ENCODE measurements around the gene FAM50B.

FAM50B gene

DNA sequence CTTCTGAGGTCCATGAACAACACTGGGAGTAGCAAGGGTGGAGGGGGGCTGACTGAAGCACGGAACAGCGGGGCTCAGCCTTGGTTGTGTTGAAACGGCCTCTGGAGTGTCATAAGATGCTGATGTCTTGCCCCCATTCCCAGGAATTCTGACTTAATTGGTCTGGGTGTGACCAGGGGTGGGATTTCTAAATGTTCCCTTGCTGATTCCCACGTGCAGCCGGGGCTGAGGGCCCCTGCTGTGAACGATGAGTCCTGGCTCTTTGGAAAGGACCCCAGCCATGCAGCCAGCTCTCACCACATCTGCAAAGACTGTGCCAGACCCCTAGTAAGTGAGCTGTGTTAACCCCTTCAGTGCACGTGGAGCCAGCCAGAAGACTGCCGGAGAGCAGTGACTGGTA, 28.6 kb upstream of the FAM50B start:
- no peak for DNase-seq (ENCODE audit: low read depth, low spot score)

DNA sequence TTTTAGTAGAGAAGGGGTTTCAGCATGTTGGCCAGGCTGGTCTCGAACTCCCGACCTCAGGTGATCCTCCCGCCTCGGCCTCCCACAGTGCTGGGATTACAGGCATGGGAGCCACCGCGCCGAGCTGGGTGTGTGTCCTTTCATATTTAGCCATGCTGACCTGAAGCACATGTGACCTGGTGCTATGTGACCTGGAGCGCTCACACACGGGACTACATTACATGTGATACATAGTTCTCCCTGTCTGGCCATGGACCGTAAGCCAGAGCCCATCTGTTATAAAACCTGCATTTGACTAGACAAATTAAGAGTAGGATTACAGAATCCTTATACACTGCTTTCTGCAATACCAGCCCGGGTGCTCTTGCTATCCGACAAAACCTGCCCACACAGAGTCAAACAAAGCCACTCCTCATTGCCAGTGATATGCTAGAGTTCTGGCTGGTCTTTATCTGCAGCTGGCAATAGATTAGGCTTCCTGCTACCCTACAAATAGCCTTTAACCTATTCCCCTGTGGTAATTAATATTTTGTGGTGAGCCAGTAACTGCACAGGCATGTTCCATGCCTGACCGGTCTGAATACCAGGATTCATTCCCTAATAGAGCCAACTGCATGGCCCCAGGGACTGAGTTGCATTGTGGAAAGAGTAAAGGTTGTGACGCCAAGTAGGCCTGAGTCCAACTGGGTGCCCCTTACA, 26.3 kb upstream of the FAM50B start:
- no peak for DNase-seq (ENCODE audit: low read depth, low spot score)

DNA sequence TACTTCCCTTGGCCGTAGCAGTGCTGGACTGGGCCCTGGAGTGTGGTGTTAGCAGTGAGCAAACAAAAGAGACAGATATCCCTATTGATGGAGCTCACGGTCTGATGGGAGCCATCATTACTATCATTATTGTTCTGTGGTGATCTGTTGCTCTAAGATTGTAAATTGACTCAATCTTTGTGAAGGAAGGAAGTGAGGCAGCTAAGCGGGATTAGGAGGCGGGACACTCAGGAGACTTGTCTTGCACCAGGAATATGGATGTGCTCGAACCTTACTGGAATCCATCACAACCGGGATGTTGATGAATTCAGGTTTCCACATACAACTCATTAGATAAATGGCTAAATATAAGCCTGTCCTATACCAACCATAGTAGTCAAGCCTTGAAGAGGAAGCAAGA, 25.5 kb upstream of the FAM50B start:
- no peak for DNase-seq (ENCODE audit: low read depth, low spot score)

DNA sequence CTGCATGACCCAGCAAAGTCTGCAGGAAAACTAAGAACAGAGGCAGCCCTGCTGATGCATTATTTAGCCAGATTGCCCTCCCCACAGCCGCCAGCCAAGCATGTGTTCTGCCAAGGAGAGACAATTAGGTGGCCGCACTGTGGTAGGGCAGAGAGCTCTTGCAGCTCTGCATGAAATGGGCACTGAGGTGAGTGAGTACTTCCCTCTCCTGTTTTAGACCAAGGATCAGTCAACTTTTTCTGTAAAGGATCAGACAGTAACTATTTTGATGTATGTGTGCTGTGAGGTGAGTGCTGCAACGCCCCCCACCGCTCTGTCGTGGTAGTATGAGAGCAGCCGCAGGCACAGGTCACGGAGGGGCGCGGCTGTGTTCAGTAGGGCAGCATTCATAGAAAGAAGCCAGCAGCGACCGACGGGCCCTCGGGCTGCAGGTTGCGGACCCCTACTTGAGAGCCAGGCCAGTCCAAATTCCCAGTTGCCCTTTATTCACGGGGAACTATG, 23.8 kb upstream of the FAM50B start:
- no peak for DNase-seq (ENCODE audit: low read depth, low spot score)

DNA sequence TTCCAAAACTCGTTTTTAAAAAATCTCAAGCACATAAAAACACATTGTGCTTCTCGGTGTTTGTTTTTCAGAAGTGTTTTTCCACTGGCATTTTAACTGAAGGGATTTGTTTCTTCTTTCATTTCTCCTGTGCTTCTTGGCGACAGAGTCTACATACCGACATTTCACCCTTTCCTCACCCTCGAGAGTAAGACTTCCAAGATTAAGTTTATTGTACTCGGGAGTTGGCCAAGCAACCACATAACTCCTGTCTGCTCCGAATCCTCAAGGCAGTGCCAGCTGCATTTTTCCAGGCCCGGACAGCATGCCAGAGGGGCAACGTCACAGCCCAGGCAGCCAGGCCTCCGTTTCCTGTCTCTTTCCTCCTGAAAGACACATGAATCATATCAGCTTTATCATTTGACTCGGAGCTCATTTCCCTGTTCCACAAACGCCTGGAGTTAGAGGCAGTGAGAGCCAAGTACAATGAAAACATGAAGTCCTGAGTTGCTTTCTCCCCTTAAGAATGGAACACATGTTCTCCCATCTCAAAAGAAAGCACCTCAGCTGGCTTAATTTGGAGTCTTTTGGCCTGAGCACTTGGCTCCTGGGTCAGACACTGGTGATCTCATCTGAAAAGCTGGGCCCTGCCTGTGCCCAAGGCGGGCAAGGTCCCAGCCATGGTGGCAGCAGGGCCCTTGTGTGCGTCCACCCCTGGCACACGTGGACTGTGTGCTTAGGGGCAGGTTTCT, 23.2 kb upstream of the FAM50B start:
- no peak for DNase-seq (ENCODE audit: low read depth, low spot score)

DNA sequence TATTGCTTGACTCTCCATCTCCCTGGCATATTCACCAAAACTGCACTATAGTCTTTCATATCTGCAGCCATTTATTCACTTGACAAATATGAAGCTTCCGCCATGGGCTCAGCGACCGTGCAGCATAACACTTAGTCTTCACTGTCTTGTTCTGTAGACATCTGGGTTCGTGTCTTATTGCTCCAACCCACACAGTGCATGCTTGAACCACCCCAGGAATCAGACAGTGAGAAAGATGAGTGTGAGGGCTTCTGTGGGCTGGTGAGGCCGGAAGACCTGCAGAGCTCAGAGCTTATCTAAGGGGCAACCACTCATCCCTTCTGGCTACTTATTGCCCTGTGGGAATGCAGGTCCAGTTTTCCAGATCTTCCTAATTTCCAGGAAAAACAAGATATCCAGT, 19.9 kb upstream of the FAM50B start:
- DNase-seq (ENCODE audit: low read depth, low spot score), result no peak

DNA sequence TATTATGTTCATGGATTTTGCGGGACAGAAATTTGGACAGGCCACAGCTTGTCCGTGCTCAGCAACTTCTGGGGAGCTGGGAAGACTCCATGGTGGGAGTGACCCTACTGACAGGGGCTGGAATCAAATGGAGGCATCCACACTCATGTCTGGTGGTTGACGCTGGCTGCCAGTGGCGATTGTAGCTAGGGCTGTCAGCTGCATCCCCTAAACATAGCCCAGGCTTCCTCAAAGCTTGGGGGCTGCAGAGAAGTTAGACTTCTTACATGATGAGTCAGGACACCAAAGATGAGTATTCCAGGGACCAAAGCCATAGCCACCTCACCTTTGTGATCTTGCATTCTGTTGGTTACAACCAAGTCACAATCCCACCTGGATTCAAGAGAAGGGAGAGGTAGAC, 18.4 kb upstream of the FAM50B start:
- no peak for DNase-seq (ENCODE audit: low read depth, low spot score)

DNA sequence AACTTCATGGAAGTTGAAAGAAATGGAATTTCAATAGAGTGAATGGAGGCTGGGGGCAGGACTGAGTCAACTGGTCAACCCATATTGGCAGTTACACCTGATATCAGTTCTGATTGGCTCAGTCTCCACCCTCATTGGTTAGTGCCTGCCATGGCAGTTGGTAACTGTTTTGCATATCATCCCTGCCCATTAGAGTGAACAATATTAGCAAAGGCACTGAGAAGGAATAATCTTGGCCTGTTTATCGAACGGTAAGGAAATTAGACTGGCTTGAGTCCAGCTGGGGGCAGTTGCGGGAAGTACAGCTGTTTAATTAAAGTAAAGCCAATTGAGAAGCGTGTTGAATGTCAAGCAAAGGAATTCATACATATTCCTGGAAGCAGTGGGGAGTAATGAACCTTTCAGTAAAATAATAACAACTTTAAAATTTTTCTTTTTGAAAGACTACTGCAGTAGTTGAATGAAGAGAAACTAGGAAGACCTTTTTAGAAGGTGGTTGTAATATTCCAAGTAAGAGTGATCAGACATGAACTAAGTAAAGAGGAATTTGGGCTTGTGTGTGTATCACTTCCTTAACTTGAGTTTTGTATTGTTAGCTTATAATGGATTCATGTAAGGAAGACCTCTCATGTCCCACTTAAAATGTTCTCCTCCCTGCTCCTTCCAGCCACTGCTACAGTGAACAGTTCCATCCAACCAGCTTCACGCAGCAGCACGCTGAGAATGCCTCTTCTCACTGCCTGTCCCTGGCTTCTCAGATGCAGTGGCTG, 17.2 kb upstream of the FAM50B start:
- no peak for DNase-seq (ENCODE audit: low read depth, low spot score)

DNA sequence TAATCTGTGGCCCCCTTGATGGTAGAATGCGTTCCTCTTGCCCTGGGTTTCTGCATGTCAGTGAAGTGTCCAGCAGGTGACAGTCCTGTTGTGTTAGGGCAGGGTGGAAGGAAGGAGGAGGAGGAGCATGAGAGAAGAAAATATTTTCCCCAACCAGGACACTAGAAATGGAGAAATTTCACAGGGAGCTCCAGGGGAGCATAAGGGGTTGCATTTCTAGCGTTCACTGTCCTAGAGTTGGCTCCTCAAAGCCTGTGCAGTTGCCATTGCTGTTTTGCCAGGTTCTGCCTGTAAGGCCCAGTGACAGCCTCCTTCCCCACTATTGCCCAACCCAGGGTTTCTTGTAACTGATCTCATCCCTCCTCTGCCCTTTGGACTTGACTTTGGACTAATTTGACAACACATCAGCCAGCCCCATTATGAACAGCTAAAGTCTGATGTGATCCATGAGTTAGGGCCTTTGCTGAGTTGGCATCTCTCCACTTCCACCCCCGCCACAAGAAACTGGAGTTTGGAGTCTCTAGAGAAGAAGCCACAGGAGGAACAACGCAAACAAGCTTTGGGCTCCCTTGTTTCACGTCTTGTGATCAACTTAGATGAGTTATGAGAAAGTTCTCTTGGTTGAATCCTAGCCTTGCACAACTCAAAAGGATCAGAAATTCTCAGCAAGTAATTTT, 14.0 kb upstream of the FAM50B start:
- DNase-seq (ENCODE audit: low read depth, low spot score), result no peak

DNA sequence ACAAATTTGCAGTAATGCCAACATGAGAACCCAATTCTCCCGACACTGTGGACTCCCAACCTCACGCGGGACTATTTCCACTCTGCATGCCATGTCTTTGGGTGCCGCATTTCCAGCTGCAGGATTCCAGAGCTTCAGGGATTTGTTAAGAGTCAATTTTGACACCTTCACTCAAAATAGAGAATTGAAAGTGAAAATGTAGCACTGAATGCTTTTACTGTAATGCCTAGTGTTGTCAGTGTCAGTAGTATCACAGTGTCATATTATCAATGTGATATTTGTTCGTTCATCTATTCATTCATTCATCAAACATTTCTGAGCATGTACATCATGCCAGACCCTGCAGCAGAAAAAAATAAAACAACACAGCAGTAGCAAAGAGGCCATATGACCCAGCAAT, 13.4 kb upstream of the FAM50B start:
- no peak for DNase-seq (ENCODE audit: low read depth, low spot score)

DNA sequence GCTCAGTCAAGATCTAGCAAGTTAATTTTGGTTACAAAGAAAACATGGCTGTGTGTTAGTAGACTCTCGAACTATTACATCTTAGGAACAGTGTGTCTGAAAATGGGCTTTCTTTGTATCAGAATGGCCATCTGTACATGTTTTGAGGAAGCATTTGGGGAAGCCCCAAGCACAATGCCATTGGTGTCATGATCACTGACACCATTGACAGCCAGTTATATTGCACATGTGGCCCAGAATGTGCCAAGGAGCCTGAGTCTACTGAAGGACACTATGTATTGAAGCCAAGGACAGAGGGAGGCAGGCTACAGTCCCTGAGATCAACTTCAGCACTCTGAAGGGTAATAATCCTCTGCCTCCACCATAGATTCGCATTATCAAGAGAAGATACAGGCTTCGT, 12.6 kb upstream of the FAM50B start:
- DNase-seq (ENCODE audit: low read depth, low spot score), result no peak

DNA sequence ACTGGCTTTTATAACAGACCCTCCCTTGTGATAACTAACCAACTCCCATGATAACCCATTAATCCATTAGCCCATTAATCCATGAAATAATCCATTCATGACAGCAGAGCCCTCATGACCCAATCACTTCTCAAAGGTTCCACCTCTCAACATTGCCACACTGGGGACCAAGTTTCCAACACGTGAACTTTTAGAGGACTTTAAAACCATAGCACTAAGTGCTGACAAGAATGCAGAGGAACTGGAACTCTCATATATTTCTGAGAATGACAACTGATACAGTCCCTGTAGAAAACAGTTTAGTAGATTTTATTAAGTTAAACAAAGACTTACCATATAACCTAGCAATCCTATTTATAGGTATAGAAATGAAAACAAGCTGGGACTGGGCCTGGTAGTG, 11.4 kb upstream of the FAM50B start:
- DNase-seq (ENCODE audit: low read depth, low spot score), result no peak

DNA sequence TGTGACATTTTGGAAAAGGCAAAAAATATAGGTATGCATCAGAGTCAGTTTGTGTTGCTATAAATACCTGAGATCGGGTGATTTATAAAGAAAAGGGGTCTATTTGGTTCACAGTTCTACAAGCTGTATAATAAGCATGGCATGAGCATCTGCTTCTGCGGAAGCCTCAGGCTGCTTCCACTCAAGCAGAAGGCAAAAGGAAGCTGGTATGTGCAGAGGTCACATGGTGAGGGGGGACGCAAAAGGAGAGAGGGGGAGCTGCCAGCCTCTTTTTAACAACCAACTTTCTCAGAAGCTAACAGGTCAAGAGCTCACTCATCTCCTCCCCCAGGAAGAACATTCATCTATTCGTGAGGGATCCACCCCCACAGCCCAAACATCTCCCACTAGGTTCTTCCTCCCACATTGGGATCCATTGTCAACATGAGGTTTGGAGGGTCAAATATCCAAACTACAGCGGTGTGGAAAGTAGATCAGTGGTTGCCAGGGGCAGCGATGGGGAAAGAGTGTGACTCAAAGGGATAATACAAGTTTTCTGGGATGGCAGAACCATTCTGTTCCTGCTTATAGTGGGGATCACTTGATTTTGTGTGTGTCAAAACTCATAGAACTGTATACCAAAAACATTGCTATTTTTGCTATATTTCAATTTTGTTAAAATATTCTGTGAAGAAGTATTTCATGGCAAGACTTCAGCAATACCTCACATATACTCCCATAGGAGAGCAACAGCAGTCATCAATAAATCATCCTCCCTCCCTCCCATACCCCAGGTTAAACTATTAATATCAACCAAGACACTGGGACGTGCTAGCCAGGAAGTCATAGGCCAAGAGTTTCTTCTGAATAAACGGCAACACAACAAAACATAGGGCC, 9.9 kb upstream of the FAM50B start:
- no peak for DNase-seq (ENCODE audit: low read depth, low spot score)

DNA sequence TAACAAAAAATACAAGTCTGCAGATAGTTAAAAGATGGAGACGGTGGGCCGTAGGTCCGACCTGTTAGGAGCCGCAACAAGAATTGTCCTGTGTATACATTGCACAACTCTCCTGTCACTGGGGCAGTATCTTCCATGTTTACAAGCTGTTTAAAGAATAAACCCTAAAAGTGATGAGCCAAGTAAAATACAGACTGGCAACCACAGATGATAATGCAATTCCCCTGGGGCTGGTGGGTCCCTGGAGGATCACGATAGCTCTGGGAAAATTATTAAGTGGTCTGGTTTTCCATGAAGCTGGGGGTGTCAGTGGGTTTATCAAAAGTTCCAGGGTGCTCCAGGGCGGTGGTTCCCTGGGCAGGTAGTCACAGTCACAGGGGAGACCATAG, 8.1 kb upstream of the FAM50B start:
- DNase-seq (ENCODE audit: low read depth, low spot score), result no peak

DNA sequence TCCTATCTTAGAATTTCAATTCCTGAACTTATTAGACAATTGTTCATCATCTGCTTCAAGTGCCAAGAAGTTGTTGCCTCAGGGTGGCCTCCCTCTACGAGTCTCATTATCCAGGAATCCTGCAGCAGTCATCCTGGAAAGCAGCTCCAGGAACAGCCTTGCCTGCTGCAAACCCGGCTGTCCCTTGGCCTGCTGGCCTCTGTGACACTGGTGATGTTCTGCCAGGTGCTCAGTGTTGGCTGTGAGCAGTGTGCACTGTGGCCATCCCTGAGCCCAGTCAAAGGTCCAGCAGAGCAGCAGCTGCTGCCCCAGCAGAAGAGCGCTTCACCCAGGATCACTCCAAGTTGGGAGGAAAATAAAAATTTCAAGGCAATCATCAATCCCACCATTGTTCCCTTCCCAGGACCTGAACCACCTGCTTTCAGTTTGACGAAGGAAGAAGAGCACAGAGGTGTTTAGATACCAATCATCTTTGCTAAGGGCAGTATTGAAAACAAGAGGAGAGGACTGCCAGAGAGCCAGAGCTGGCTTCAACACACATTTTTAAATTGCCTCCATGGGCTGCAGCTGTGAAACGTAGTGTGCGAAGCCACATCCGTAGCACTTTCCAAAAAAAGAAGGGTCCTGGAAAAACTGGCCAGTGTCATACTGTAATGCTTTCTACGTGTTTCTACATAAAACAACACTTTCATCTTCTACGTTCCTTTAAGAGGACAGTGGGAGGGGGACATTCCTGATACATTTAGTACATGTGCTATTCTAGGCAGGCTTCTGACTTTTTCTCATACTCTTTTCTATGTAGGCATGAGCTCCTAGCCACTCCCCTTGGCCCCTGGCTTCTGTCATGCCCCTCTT, 7.2 kb upstream of the FAM50B start:
- no peak for DNase-seq (ENCODE audit: low read depth, low spot score)

DNA sequence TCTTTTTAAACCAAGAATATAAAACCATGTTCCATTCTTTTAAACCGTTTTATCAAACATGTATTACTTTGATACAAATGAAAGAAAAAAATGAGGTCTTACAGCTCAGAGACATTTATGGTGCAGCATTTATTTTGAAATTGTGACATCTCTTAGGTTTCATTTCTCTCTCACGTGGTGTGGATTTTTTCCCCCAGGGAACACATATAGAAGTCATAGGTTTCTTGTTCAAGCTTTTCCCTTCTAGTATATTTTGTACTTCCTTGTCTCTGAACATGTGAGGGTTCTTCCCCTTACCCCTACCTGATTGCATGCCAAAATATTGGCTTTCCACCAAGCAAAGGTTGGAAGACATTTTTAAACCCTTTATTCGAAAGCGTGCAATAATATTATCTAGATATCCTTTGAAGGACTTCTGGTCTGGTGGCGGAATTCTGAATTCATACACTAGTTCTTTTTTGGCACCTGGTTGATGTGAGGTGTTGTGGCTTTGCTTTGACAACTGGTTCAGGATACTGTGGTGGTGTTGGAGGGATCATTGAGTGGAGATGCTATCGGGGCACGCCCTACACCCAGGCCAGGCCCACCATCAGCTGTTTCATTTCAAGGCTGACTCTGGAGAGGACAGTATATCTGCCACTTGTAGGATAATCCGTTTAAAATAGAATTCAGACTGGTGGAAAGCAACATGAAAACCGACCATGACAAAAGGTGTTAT, 5.6 kb upstream of the FAM50B start:
- DNase-seq (ENCODE audit: low read depth, low spot score), result no peak

DNA sequence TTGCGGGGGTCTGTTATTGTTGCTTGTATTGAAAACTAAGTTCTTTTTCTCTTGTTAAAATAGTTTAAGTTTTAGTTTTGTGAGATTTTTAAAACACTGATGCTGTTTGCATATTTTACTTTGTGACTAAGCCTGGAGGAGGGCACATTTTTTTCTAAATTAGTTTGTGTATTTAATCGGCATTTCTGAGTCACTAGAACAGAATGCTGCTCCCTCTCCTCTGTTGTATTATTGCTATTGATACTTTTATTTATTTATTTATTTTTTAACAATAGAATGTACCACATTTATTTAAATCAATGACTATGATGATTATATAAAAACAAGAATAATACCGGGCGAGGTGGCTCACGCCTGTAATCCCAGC, 5.1 kb upstream of the FAM50B start:
- DNase-seq (ENCODE audit: low read depth, low spot score), result no peak

DNA sequence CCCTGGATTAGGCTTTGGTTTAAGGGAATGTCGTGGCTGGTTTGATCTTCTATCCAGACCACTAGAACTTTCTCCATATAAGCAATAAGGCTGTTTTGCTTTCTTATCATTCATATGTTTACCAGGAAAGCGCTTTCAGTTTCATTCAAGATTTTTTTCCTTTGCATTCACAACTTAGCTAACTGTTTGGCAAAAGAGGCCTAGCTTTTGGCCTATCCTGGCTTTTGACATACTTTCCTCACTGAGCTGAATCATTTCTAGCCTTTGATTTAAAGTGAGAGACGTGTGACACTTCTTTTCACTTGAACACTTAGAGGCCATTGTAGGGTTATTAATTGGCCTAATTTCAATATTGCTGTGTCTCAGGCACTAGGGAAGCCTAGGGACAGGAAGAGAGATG, 1.7 kb upstream of the FAM50B start:
- DNase-seq (ENCODE audit: low read depth, low spot score), result no peak

DNA sequence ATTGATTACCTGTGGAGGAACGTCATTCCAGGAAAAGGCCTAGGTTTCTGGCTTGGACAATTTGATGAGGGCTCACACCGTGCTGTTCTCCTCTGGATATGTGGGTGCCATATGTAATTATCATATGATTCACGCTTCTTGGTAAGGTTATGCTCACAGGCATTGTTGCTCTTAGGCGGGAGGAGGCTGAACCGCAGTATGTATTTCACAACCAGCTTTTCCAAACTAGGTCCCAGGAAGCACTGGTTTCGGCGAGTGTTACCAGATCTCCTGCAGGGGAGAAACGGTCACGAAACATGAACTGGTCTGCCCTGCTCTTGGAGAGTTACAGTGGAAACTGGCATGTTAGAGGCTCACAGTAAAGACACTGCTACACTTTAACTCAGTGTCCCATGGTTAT, 793 bp upstream of the FAM50B start:
- DNase-seq (ENCODE audit: low read depth, low spot score), result no peak
